Fibroblast of lung (primary cell): ENCODE data around the gene CWC15.

Experiments used
- CTCF ChIP-seq, 2 donors: IDR thresholded peaks in 1 of 2; conservative IDR thresholded peaks in 1 of 2; 1 replicate in 1 of 2; 2 replicates in 1 of 2; pipeline ENCODE4 v1.5.1; 2011 to 2012; ENCODE audit warnings: low read length in 2 of 2, control low read depth in 1 of 2, inconsistent platforms in 1 of 2, low read depth in 1 of 2, mild to moderate bottlenecking in 1 of 2
- EZH2 ChIP-seq: IDR thresholded peaks from 2 replicates; pipeline ENCODE4 v1.5.1; 2012; ENCODE audit warnings: low read length, control low read depth, mild to moderate bottlenecking; ENCODE audit errors: missing control alignments

GRCh38 chr11:95011376-95011775, 38.0 kb upstream of the CWC15 start:
- no peak for TF ChIP-seq CTCF (conservative IDR thresholded peaks at IDR 0.05 in 1 of 2, IDR thresholded peaks at IDR 0.05 in 1 of 2; ENCODE audit: low read depth in 1 of 2, low read length in 2 of 2)
- no peak for TF ChIP-seq EZH2
